ENCODE results near the gene LRRC46.

DNA sequence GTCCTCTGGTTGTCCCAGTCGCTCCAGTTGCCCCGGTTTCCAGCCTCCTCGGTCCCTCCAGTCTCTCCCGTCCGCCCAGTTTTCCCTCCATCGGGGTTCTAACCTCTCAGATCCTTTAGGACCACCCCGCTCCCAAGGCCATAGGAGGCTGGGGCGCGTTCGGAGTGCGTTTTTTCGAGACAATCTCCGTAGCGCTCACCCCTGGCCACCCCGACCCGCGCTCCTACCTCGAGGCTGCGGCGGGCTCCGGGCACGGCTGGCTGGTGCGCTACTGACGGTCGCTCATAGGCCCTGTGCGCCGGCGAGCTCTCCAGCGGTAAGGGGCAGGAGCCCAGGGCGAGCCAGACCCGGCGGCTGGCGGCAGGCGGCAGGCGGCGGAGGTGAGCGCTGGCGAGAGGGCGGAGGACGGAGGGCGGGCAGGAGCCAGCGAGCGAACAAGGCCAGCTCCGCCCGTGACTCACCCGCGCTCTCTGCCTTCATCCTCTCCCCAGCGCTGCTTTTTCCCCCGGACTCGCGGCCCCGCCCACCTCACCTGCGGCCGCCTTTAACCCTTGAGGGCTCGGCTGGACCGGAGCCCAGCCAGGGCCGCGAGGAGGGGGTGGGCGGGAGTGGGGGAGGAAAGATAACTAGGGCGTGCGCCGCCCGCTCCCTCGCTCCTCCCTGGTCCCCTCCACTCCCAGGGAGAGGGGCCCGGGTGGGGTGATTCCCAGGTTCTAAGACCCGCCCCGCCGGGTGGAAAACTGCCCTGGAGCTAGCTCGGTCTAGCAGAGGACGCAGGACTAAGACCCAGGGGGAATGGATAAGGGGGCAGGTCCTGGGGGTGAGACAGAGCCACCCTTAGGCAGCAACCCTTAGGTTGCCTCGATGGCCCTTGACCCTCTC, 19.5 kb downstream of the LRRC46 start, which contains the start of gene SP6:
- TF ChIP-seq TRIM28 (IDR thresholded peaks at IDR 0.05), result no peak
- no peak for TF ChIP-seq BCL6 (CRISPR knock-in tag; IDR thresholded peaks at IDR 0.05)
- TF ChIP-seq PHB (CRISPR knock-in tag; IDR thresholded peaks at IDR 0.05), result no peak
- no peak; the same call in 1 of the 2 replicates for TF ChIP-seq ZNF766 (CRISPR knock-in tag; conservative IDR thresholded peaks at IDR 0.05)
- TF ChIP-seq, protein P1, sequence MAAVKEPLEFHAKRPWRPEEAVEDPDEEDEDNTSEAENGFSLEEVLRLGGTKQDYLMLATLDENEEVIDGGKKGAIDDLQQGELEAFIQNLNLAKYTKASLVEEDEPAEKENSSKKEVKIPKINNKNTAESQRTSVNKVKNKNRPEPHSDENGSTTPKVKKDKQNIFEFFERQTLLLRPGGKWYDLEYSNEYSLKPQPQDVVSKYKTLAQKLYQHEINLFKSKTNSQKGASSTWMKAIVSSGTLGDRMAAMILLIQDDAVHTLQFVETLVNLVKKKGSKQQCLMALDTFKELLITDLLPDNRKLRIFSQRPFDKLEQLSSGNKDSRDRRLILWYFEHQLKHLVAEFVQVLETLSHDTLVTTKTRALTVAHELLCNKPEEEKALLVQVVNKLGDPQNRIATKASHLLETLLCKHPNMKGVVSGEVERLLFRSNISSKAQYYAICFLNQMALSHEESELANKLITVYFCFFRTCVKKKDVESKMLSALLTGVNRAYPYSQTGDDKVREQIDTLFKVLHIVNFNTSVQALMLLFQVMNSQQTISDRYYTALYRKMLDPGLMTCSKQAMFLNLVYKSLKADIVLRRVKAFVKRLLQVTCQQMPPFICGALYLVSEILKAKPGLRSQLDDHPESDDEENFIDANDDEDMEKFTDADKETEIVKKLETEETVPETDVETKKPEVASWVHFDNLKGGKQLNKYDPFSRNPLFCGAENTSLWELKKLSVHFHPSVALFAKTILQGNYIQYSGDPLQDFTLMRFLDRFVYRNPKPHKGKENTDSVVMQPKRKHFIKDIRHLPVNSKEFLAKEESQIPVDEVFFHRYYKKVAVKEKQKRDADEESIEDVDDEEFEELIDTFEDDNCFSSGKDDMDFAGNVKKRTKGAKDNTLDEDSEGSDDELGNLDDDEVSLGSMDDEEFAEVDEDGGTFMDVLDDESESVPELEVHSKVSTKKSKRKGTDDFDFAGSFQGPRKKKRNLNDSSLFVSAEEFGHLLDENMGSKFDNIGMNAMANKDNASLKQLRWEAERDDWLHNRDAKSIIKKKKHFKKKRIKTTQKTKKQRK (IDR thresholded peaks at IDR 0.05; ENCODE audit: borderline replicate concordance, low read depth, low read length), result no peak
- TF ChIP-seq, protein P2, sequence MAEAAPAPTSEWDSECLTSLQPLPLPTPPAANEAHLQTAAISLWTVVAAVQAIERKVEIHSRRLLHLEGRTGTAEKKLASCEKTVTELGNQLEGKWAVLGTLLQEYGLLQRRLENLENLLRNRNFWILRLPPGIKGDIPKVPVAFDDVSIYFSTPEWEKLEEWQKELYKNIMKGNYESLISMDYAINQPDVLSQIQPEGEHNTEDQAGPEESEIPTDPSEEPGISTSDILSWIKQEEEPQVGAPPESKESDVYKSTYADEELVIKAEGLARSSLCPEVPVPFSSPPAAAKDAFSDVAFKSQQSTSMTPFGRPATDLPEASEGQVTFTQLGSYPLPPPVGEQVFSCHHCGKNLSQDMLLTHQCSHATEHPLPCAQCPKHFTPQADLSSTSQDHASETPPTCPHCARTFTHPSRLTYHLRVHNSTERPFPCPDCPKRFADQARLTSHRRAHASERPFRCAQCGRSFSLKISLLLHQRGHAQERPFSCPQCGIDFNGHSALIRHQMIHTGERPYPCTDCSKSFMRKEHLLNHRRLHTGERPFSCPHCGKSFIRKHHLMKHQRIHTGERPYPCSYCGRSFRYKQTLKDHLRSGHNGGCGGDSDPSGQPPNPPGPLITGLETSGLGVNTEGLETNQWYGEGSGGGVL (CRISPR knock-in tag; IDR thresholded peaks at IDR 0.05), result no peak
